Body of pancreas (tissue), 4 donors: ENCODE data around the gene JMJD8. TPM values are rescaled to one million over a fixed set of nuclear protein-coding genes. Genes with fewer than 3 reads are reported as not detected.

Experiments
- ATAC-seq: fragments of 150-250 bp; one replicate; pipeline ENCODE4 v1.9.1; 2016
- DNase-seq, 4 donors: peaks; one replicate each; pipeline ENCODE4 v3.0.0-alpha.2; 2019
- H3K27ac ChIP-seq, 4 donors: fragments of 200-600 bp; sonication (generic); 1 replicate in 3 of 4; 2 replicates in 1 of 4; pipeline versions ENCODE4 v1.5.1 to v1.6.1; 2016 to 2019; ENCODE audit warnings: mild to moderate bottlenecking in 1 of 4, mixed read lengths in 1 of 4, moderate library complexity in 1 of 4
- H3K27me3 ChIP-seq, 2 donors: fragments of 200-600 bp; sonication (generic); one replicate each; pipeline ENCODE4 v1.6.0; 2016; ENCODE audit warnings: mild to moderate bottlenecking in 1 of 2
- H3K36me3 ChIP-seq, 2 donors: fragments of 200-600 bp; sonication (generic); replicated peaks in 1 of 2; 2 replicates each; pipeline ENCODE4 v1.5.1; 2016; ENCODE audit warnings: low read depth in 2 of 2; ENCODE audit not compliant: insufficient read depth in 1 of 2
- H3K4me1 ChIP-seq: fragments of 200-600 bp; sonication (generic); one replicate; pipeline ENCODE4 v1.6.0; 2016
- H3K4me3 ChIP-seq, 2 donors: fragments of 200-600 bp; sonication (generic); 1 replicate in 1 of 2; 2 replicates in 1 of 2; pipeline ENCODE4 v1.5.1; 2016 to 2019
- H3K9me3 ChIP-seq, 3 donors: fragments of 200-600 bp; sonication (generic); 1 replicate in 2 of 3; 2 replicates in 1 of 3; pipeline ENCODE4 v1.5.1; 2016
- POLR2A ChIP-seq, 3 donors: fragments of 450-650 bp; IDR thresholded peaks; one replicate each; pipeline ENCODE4 v1.6.1; 2016; ENCODE audit warnings: antibody characterized with exemption in 3 of 3, mild to moderate bottlenecking in 2 of 3
- WGBS, 2 donors: methylation state at CpG; one replicate each; pipeline ENCODE4 v1.1.5; 2017; 5-methylcytosine and 5-hydroxymethylcytosine counted together
- intact Hi-C: fragments of 100-400 bp; cut with DNase I; formaldehyde crosslinking; loops from one replicate; pipeline ENCODE4 v1.15.1; 2023
- total RNA-seq, 2 donors: library from RNA; depleted of rRNA; stranded (reverse); fragments of >200 nt; gene quantifications; one replicate each; pipeline ENCODE4 v1.1.0, GENCODE V29; 2016
- TF ChIP-seq, protein P1 (sequence below), 7 experiments: fragments of 450-650 bp in 4 of 7; fragments of 200-600 bp in 3 of 7; sonication (generic) in 3 of 7; IDR thresholded peaks; one replicate each; pipeline ENCODE4 v1.5.1; 2016 to 2019; ENCODE audit warnings: antibody characterized with exemption in 7 of 7

JMJD8 gene
- total RNA-seq, 2 donors from 2014 or later, result 49.5 to 128 TPM

DNA sequence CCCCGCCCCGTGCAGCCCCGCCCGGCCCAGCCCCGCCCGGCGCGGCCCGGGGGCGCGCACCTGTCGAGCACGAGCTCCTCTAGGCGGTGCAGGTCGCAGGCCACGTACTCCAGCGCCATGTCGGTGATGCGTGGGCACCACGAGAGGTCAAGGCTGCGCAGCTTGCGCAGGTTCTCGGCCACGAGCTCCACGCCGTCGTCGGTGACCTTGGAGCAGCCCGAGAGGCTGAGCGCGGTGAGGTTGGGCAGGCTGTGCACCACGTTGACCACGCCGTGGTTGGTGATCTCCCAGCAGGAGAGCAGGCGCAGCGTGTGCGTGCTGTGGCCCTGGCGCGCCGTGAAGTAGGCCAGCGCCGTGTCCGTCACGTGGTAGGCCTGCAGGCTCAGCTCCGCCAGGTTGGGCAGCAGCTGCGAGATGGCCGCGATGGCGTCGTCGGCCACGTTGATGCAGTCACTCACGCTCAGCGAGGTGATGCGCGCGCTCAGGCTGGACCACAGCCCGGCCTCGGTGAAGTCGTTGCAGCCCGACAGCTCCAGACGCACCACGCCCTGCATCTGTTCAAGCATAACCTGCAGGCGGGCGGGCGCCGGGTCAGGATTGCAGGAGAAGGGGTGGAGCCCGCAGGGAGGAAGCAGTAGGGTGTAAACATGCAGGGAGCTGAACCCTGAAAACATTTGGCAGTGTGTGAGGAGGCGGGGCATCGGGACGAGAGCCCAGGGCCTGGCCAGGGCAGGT, 11.4 kb upstream of the JMJD8 start:
- no peaks in the 10 kb centered on the region for H3K36me3 ChIP-seq
- peaks cover 0 to 24% of the 10 kb centered on the region in 2 donors for H3K27me3 ChIP-seq
- 0 to 3% methylated on average over 6 to 64 of the region's 71 CpGs for WGBS, 2 donors
- DNase-seq (peak in 3 of 4 donors; percentile 33 to 50 (median 44)), ATAC-seq (peak; percentile 30)
- no peak overlapping the region for H3K4me3 ChIP-seq
- H3K4me1 ChIP-seq, result peaks cover 30% of the 10 kb centered on the region
- H3K27ac ChIP-seq, result no peak overlapping the region
- no peak for TF ChIP-seq POLR2A (IDR thresholded peaks at IDR 0.05)
- TF ChIP-seq, protein P1, sequence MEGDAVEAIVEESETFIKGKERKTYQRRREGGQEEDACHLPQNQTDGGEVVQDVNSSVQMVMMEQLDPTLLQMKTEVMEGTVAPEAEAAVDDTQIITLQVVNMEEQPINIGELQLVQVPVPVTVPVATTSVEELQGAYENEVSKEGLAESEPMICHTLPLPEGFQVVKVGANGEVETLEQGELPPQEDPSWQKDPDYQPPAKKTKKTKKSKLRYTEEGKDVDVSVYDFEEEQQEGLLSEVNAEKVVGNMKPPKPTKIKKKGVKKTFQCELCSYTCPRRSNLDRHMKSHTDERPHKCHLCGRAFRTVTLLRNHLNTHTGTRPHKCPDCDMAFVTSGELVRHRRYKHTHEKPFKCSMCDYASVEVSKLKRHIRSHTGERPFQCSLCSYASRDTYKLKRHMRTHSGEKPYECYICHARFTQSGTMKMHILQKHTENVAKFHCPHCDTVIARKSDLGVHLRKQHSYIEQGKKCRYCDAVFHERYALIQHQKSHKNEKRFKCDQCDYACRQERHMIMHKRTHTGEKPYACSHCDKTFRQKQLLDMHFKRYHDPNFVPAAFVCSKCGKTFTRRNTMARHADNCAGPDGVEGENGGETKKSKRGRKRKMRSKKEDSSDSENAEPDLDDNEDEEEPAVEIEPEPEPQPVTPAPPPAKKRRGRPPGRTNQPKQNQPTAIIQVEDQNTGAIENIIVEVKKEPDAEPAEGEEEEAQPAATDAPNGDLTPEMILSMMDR (IDR thresholded peaks at IDR 0.05), result no peak
- H3K9me3 ChIP-seq, result no peaks in the 10 kb centered on the region
- intact Hi-C loops, result no loop called here

GRCh38 chr16:694863-695354, 10.8 kb upstream of the JMJD8 start:
- intact Hi-C loops, result no loop called here
- Histone ChIP-seq H3K9me3 (no peaks in the 10 kb centered on the region), H3K4me1 (peaks cover 30% of the 10 kb centered on the region), H3K36me3 (no peaks in the 10 kb centered on the region), H3K4me3 (no peak overlapping the region), H3K27me3 (peaks cover 0 to 24% of the 10 kb centered on the region in 2 donors), H3K27ac (no peak overlapping the region)
- TF ChIP-seq, protein P1 (IDR thresholded peaks at IDR 0.05), result no peak
- DNase-seq (no peak), ATAC-seq (no peak)
- WGBS, 2 donors, result 0% methylated on average over 28 of the region's 37 CpGs; no CpG with 5 or more reads in 1 of the 2 donors

GRCh38 chr16:694187-694862, 10.2 kb upstream of the JMJD8 start:
- 7 to 21% methylated on average over 12 to 57 of the region's 64 CpGs for WGBS, 2 donors
- Histone ChIP-seq H3K27ac (no peak overlapping the region), H3K4me1 (peaks cover 36% of the 10 kb centered on the region), H3K4me3 (no peak overlapping the region), H3K9me3 (no peaks in the 10 kb centered on the region), H3K27me3 (peaks cover 0 to 24% of the 10 kb centered on the region in 2 donors), H3K36me3 (no peaks in the 10 kb centered on the region)
- ATAC-seq (no peak), DNase-seq (no peak)
- TF ChIP-seq POLR2A (IDR thresholded peaks at IDR 0.05), result no peak
- TF ChIP-seq, protein P1 (IDR thresholded peaks at IDR 0.05), result no peak
- intact Hi-C loops, result no loop called here

DNA sequence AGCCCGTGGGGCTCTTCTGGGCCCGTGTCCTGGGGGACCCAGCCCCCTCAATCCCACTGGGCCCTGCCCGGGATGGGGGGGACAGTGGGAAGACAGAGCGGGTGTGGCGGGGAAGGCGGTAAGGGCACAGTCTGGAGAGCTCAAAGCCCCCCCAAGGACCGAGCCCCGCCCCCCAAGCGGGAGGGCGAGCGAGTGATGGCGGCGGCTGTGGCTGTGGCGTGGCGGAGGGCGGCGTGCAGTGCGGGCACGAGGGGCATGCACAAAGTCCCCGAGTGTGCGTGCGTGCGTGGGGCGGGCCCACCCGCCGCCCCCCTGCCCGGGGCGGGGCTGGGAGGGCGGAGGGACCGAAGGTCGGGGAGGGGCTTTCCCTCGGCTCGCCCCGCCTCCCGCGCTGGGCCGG, 9.6 kb upstream of the JMJD8 start:
- H3K36me3 ChIP-seq, result no peaks in the 10 kb centered on the region
- intact Hi-C loops, result no loop called here
- peaks cover 0 to 24% of the 10 kb centered on the region in 2 donors for H3K27me3 ChIP-seq
- no peak for DNase-seq
- no peak for ATAC-seq
- no peaks in the 10 kb centered on the region for H3K9me3 ChIP-seq
- peaks cover 42% of the 10 kb centered on the region for H3K4me1 ChIP-seq
- H3K4me3 ChIP-seq, result no peak overlapping the region
- no peak overlapping the region for H3K27ac ChIP-seq
- 12 to 22% methylated on average over 7 to 14 of the region's 37 CpGs for WGBS, 2 donors
- TF ChIP-seq, protein P1 (IDR thresholded peaks at IDR 0.05), result no peak
- no peak for TF ChIP-seq POLR2A (IDR thresholded peaks at IDR 0.05)
